Ovary (tissue), 3 donors: ENCODE data around the gene GRAP2.

ENCODE experiments used
- CTCF ChIP-seq, 3 donors: fragments of 450-650 bp in 2 of 3; fragments of 200-600 bp in 1 of 3; IDR thresholded peaks; one replicate each; pipeline versions ENCODE4 v1.5.1 to v1.8.0; 2016 to 2022; ENCODE audit warnings: antibody characterized with exemption in 3 of 3, mild to moderate bottlenecking in 1 of 3
- EP300 ChIP-seq: sonication (generic); formaldehyde crosslinking; IDR thresholded peaks from one replicate; pipeline ENCODE4 v1.6.1; 2017; ENCODE audit warnings: antibody characterized with exemption
- POLR2A ChIP-seq: fragments of 450-650 bp; IDR thresholded peaks from one replicate; pipeline ENCODE4 v1.6.1; 2017; ENCODE audit warnings: antibody characterized with exemption, mild to moderate bottlenecking, moderate library complexity
- donor health status: DM: no; HTN: no; CAD: no.

DNA sequence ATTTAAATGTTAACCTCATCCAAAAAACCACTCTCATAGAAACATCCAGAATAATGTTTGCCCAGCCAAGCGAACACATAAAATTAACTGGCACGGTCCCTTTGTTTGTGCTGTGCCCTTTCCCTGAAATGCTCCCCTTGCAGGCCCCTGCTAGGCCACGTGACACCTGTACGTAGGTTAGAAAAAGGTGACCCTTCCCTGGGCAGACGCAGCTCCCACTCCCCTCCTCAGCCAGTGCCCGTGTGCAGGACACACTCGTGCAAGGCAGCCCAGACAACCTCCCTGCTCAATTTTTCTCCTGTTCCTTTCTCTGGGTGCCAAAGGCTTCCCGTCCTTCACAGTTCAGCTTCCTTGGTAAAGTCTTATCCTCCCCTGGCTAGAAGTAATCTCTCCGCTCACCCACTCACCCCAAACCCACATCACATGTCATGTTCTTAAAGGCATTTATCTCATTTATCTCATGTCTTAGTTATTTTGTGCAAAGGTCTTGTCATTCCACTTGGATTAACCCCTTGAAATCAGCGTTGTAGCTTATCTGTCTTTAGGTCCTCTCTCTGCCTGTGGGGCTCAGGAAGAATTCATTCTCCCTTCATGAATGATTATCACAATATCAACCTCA lies 114.6 kb downstream of the GRAP2 start:
- TF ChIP-seq POLR2A (no peak), CTCF (IDR thresholded peaks at IDR 0.05) (no peak), EP300 (no peak)
